Gastroesophageal sphincter (tissue), 4 donors: ENCODE measurements around the gene RNF183. TPM values are rescaled to one million over a fixed set of nuclear protein-coding genes. Genes with fewer than 3 reads are reported as not detected.

Source experiments
- ATAC-seq: fragments of 150-250 bp; one replicate; pipeline ENCODE4 v1.9.1; 2016; ENCODE audit warnings: mild to moderate bottlenecking, moderate library complexity
- H3K27ac ChIP-seq, 4 donors: fragments of 200-600 bp; sonication (generic) in 3 of 4; 1 replicate in 3 of 4; 2 replicates in 1 of 4; pipeline ENCODE4 v1.5.1; 2016 to 2019
- H3K27me3 ChIP-seq: fragments of 200-600 bp; sonication (generic); one replicate; pipeline ENCODE4 v1.5.1; 2019
- H3K36me3 ChIP-seq, 2 donors: fragments of 200-600 bp; sonication (generic); one replicate each; pipeline ENCODE4 v1.5.1; 2019; ENCODE audit warnings: control low read depth in 1 of 2
- H3K4me1 ChIP-seq, 3 donors: fragments of 200-600 bp; sonication (generic); 1 replicate in 2 of 3; 2 replicates in 1 of 3; pipeline ENCODE4 v1.5.1; 2016 to 2019; ENCODE audit warnings: control low read depth in 2 of 3
- H3K4me3 ChIP-seq, 2 donors: fragments of 200-600 bp; sonication (generic); one replicate each; pipeline ENCODE4 v1.5.1; 2019; ENCODE audit warnings: mild to moderate bottlenecking in 1 of 2, moderate library complexity in 1 of 2
- H3K9me3 ChIP-seq, 3 donors: fragments of 200-600 bp; sonication (generic); one replicate each; pipeline ENCODE4 v1.5.1; 2017 to 2019; ENCODE audit warnings: control low read depth in 2 of 3
- EP300 ChIP-seq: sonication (generic); formaldehyde crosslinking; IDR thresholded peaks from one replicate; pipeline ENCODE4 v1.6.1; 2017; ENCODE audit warnings: antibody characterized with exemption, mild to moderate bottlenecking
- POLR2A ChIP-seq, 2 donors: fragments of 450-650 bp; IDR thresholded peaks; one replicate each; pipeline ENCODE4 v1.6.1; 2017; ENCODE audit warnings: antibody characterized with exemption in 2 of 2, mild to moderate bottlenecking in 2 of 2, moderate library complexity in 1 of 2
- POLR2AphosphoS5 ChIP-seq: sonication (generic); formaldehyde crosslinking; IDR thresholded peaks from one replicate; pipeline ENCODE4 v1.6.1; 2017; ENCODE audit warnings: antibody characterized with exemption
- WGBS, 2 donors: methylation state at CpG; one replicate each; pipeline ENCODE4 v1.1.5; 2018; ENCODE audit warnings: low coverage in 1 of 2; 5-methylcytosine and 5-hydroxymethylcytosine counted together
- total RNA-seq, 4 donors: library from RNA; depleted of rRNA; stranded (reverse); fragments of >200 nt; gene quantifications; one replicate each; pipeline ENCODE4 v1.1.0, GENCODE V29; 2016
- TF ChIP-seq, protein P1 (sequence below), 4 experiments: fragments of 200-600 bp in 2 of 4; fragments of 450-650 bp in 2 of 4; sonication (generic) in 1 of 4; IDR thresholded peaks; one replicate each; pipeline ENCODE4 v1.5.1; 2017 to 2019; ENCODE audit warnings: antibody characterized with exemption in 4 of 4, mild to moderate bottlenecking in 2 of 4, moderate library complexity in 2 of 4

The RNF183 gene
- total RNA-seq, 4 donors from 2014 or later = 0.37 TPM; not detected in 3

DNA sequence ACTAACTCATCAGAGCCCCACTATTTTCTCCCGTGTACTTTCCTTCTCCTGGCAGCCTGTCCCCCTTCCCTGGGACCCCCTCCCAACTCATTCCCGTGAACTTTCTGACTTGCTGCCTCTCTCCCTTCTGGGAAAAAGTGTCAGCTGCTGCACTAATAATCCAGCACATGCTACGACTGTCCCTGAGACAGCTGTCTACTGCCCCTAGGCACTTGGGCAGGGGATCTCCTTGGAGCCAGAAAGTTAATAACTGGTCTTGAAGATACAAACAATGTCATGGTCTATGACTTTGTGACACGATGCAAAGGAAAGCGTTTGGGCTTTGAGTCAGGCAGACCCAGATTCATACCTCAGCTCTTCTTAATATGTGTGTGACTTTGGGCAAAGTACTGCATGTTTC lies 10.1 kb upstream of the RNF183 start:
- peaks cover 0 to 21% of the 10 kb centered on the region in 2 donors for H3K36me3 ChIP-seq
- H3K4me1 ChIP-seq = no peaks in the 10 kb centered on the region
- H3K27me3 ChIP-seq = no peaks in the 10 kb centered on the region
- no peaks in the 10 kb centered on the region for H3K9me3 ChIP-seq
- WGBS, 2 donors = 47 to 63% methylated on average over 2 to 4 of the region's 5 CpGs
- ATAC-seq = no peak
- no peak overlapping the region for H3K4me3 ChIP-seq
- no peak overlapping the region for H3K27ac ChIP-seq
- TF ChIP-seq, protein P1, sequence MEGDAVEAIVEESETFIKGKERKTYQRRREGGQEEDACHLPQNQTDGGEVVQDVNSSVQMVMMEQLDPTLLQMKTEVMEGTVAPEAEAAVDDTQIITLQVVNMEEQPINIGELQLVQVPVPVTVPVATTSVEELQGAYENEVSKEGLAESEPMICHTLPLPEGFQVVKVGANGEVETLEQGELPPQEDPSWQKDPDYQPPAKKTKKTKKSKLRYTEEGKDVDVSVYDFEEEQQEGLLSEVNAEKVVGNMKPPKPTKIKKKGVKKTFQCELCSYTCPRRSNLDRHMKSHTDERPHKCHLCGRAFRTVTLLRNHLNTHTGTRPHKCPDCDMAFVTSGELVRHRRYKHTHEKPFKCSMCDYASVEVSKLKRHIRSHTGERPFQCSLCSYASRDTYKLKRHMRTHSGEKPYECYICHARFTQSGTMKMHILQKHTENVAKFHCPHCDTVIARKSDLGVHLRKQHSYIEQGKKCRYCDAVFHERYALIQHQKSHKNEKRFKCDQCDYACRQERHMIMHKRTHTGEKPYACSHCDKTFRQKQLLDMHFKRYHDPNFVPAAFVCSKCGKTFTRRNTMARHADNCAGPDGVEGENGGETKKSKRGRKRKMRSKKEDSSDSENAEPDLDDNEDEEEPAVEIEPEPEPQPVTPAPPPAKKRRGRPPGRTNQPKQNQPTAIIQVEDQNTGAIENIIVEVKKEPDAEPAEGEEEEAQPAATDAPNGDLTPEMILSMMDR (IDR thresholded peaks at IDR 0.05) = no peak
- TF ChIP-seq EP300 = no peak
- TF ChIP-seq POLR2AphosphoS5 = no peak
- TF ChIP-seq POLR2A (IDR thresholded peaks at IDR 0.05) = no peak

DNA sequence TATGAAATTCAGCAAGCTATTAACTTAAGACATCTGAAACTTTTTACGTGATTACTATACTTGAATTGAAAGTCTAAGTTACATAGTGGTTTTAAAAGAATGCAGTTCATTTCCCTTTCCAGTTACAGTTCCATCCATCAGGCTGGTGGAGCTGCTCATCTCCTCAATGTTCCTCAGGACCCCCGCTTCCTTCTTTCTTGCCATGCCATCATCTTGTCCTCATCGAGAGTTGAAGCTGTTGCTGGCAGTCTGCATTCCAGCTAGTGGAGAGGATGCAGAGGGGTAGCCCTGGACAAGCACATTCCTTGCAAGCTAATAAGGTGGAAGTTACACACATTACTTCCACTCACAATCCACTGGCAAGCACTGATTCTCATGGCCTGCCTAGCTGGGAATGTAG lies 8.8 kb upstream of the RNF183 start:
- Histone ChIP-seq H3K27me3 (peaks cover 7% of the 10 kb centered on the region), H3K27ac (no peak overlapping the region), H3K9me3 (no peaks in the 10 kb centered on the region), H3K4me3 (no peak overlapping the region), H3K4me1 (no peaks in the 10 kb centered on the region), H3K36me3 (peaks cover 0 to 9% of the 10 kb centered on the region in 2 donors)
- ATAC-seq = no peak
- TF ChIP-seq POLR2A (IDR thresholded peaks at IDR 0.05) = no peak
- TF ChIP-seq, protein P1 (IDR thresholded peaks at IDR 0.05) = no peak
- no peak for TF ChIP-seq POLR2AphosphoS5
- no peak for TF ChIP-seq EP300
- WGBS, 2 donors = 81 to 100% methylated on average over 1 to 3 of the region's 3 CpGs

DNA sequence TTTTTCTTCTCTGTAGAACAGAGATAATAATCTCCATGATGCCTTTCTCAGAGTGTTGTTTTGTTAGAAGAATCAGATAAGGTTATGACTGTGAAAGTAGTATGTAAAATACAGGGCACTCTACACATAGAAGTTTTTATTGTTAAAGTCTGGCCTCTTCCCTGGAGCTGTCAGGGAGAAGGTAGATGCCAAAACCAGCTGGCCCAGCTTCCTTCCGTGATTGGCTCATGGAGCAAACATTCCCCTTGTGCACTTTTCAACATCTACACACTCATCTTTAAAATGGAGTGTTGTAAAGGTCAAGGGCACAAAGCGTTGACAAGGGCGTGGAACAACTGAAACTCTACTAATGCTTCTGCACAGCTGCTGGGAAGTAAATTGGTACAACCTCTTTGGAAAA lies 7.4 kb upstream of the RNF183 start:
- WGBS, 2 donors = 25 to 36% methylated on average over 3 of the region's 3 CpGs
- Histone ChIP-seq H3K36me3 (no peaks in the 10 kb centered on the region), H3K27ac (no peak overlapping the region), H3K4me3 (no peak overlapping the region), H3K4me1 (no peaks in the 10 kb centered on the region), H3K27me3 (peaks cover 17% of the 10 kb centered on the region), H3K9me3 (no peaks in the 10 kb centered on the region)
- ATAC-seq = no peak
- TF ChIP-seq POLR2A (IDR thresholded peaks at IDR 0.05) = no peak
- TF ChIP-seq, protein P1 (IDR thresholded peaks at IDR 0.05) = no peak
- no peak for TF ChIP-seq EP300

DNA sequence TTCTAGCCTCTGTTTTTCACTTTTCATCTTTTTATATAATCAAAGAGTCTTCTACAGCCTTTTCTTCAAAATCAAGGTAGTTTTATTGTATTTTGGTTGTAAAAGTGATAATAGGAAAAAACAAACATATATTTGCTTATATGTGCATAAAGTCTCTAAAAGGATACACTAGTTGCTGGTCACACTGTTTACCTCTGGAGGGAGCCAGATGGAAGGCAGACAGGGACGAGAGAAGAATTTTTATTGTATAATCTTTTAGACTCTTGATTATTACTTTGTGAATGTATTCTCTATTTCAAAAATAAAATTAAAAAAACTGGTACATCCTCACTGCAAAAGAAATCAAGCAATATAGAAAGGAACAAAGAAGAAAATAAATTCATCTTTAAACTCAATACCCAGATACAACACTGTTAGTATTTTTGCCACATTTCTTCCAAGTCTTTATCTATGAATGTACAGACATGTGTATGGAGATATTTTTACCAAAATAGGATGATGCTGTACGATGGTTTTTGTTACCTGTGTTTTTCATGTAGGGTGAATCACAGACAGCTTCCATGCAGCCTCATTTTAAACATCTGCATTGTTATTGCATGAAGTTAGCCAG lies 6.1 kb upstream of the RNF183 start:
- ATAC-seq = no peak
- no peak overlapping the region for H3K27ac ChIP-seq
- H3K36me3 ChIP-seq = no peaks in the 10 kb centered on the region
- peaks cover 29% of the 10 kb centered on the region for H3K27me3 ChIP-seq
- H3K4me1 ChIP-seq = no peaks in the 10 kb centered on the region
- TF ChIP-seq, protein P1 (IDR thresholded peaks at IDR 0.05) = peak; percentile 42 to 66 (median 52)
- TF ChIP-seq EP300 = no peak
- TF ChIP-seq POLR2AphosphoS5 = no peak
- no peak for TF ChIP-seq POLR2A (IDR thresholded peaks at IDR 0.05)
- H3K4me3 ChIP-seq = no peak overlapping the region
- H3K9me3 ChIP-seq = no peaks in the 10 kb centered on the region
- 0 to 4% methylated on average over 2 of the region's 2 CpGs for WGBS, 2 donors

DNA sequence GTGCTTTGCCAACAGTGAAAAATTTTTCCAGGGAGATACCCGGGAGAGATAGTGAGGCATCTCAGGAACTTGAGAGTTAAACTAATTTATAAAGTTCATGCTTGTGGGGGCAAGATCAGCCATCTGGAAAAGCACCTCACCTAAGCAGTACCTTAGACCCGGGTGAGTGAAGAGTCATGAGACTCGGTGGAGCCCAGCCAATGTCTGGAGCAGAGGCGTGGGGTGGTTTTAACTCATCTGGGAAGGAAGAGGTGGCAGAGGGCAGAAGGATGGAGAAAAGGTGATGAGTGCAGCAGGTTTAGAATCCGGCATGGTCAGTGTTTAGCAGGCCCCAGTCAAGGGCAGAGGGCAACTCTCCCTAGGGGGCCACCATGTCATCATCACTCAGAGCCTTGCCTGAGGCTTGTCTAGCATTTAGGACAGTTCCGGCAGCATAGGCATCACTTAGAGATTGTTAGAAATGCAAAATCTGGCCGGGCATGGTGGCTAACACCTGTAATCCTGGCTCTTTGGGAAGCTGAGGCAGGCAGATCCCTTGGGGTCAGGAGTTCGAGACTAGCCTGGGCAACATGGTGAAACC lies 4.3 kb upstream of the RNF183 start:
- TF ChIP-seq POLR2A (IDR thresholded peaks at IDR 0.05) (no peak), EP300 (no peak), POLR2AphosphoS5 (no peak)
- TF ChIP-seq, protein P1 (IDR thresholded peaks at IDR 0.05) = no peak
- no peak overlapping the region for H3K27ac ChIP-seq
- H3K4me3 ChIP-seq = no peak overlapping the region
- H3K27me3 ChIP-seq = peaks cover 37% of the 10 kb centered on the region
- H3K36me3 ChIP-seq = no peaks in the 10 kb centered on the region
- no peaks in the 10 kb centered on the region for H3K4me1 ChIP-seq
- 50 to 52% methylated on average over 5 to 6 of the region's 8 CpGs for WGBS, 2 donors
- no peak for ATAC-seq
- no peaks in the 10 kb centered on the region for H3K9me3 ChIP-seq
